GM23338 (cell line): ENCODE measurements around the gene RSU1. TPM values are rescaled to one million over a fixed set of nuclear protein-coding genes. Genes with fewer than 3 reads are reported as not detected.
"Not testable (repeated sequence)": the region's sequence is repeated elsewhere in the genome, so short reads cannot be mapped to it uniquely, and the experiment has no call there.

Experiments used
- ATAC-seq: fragments of 200-7000 bp; cut with Tn5 transposase; 3 replicates; pipeline ENCODE4 v1.9.1; 2020
- DNase-seq: peaks from one replicate; pipeline ENCODE4 v3.0.0-alpha.2; 2015; ENCODE audit warnings: low spot score
- H2AFZ ChIP-seq: fragments of 200-600 bp; sonication (generic); 2 replicates; pipeline ENCODE4 v1.8.0; 2016; ENCODE audit warnings: antibody characterized with exemption, mild to moderate bottlenecking, moderate library complexity
- H3F3A ChIP-seq: fragments of 200-600 bp; sonication (generic); replicated peaks from 2 replicates; pipeline ENCODE4 v1.8.0; 2017; ENCODE audit warnings: antibody characterized with exemption, mixed run types, low read depth
- H3K27ac ChIP-seq: fragments of 200-600 bp; sonication (generic); 2 replicates; pipeline ENCODE4 v1.6.1; 2016; ENCODE audit warnings: low read depth
- H3K27me3 ChIP-seq: fragments of 200-600 bp; sonication (generic); 2 replicates; pipeline ENCODE4 v1.8.0; 2016; ENCODE audit warnings: mild to moderate bottlenecking, mixed run types, moderate library complexity; ENCODE audit not compliant: insufficient read depth
- H3K36me3 ChIP-seq: fragments of 200-600 bp; sonication (generic); 2 replicates; pipeline ENCODE4 v1.8.0; 2016; ENCODE audit warnings: mild to moderate bottlenecking; ENCODE audit not compliant: insufficient read depth
- H3K4me1 ChIP-seq: fragments of 200-600 bp; sonication (generic); 2 replicates; pipeline ENCODE4 v1.8.0; 2016; ENCODE audit warnings: mild to moderate bottlenecking, moderate library complexity; ENCODE audit not compliant: insufficient read depth
- H3K4me2 ChIP-seq: fragments of 200-600 bp; sonication (generic); 2 replicates; pipeline ENCODE4 v1.7.1; 2017; ENCODE audit warnings: mixed run types
- H3K4me3 ChIP-seq: fragments of 200-600 bp; sonication (generic); 2 replicates; pipeline ENCODE4 v1.6.1; 2016; ENCODE audit warnings: mixed run types
- H3K79me2 ChIP-seq: fragments of 200-600 bp; sonication (generic); replicated peaks from 2 replicates; pipeline ENCODE4 v1.8.0; 2017; ENCODE audit warnings: mild to moderate bottlenecking; ENCODE audit not compliant: insufficient read depth
- H3K9me2 ChIP-seq: fragments of 200-600 bp; sonication (generic); 2 replicates; pipeline ENCODE4 v1.8.0; 2017; ENCODE audit not compliant: insufficient read depth
- H4K20me1 ChIP-seq: fragments of 200-600 bp; sonication (generic); replicated peaks from 2 replicates; pipeline ENCODE4 v1.8.0; 2017; ENCODE audit warnings: mild to moderate bottlenecking; ENCODE audit not compliant: insufficient read depth
- H3K27ac Mint-ChIP-seq: 2 replicates; pipeline ENCODE4 v1.8.0; 2020; ENCODE audit warnings: inconsistent platforms, mild to moderate bottlenecking, moderate library complexity, mixed read lengths
- H3K27me3 Mint-ChIP-seq: 3 replicates; pipeline ENCODE4 v1.8.0; 2022; ENCODE audit warnings: low read depth, mild to moderate bottlenecking, moderate library complexity, mixed read lengths, inconsistent platforms; ENCODE audit not compliant: insufficient read depth, poor library complexity
- H3K36me3 Mint-ChIP-seq: 3 replicates; pipeline ENCODE4 v1.8.0; 2021; ENCODE audit warnings: low read depth, mild to moderate bottlenecking, inconsistent platforms, moderate library complexity, mixed read lengths
- H3K4me1 Mint-ChIP-seq: 3 replicates; pipeline ENCODE4 v1.8.0; 2020; ENCODE audit warnings: mild to moderate bottlenecking, inconsistent platforms, mixed read lengths
- H3K4me3 Mint-ChIP-seq: 3 replicates; pipeline ENCODE4 v1.8.0; 2021; ENCODE audit warnings: moderate library complexity, mild to moderate bottlenecking, inconsistent platforms, mixed read lengths
- H3K9me3 Mint-ChIP-seq: 3 replicates; pipeline ENCODE4 v1.8.0; 2020; ENCODE audit warnings: moderate library complexity, mild to moderate bottlenecking, inconsistent platforms, mixed read lengths
- CREB1 ChIP-seq: fragments of 250-450 bp; sonication (Bioruptor Pico); IDR thresholded peaks from 2 replicates; pipeline ENCODE4 v1.5.0; 2020; ENCODE audit warnings: low read depth, mild to moderate bottlenecking, moderate library complexity
- EZH2phosphoT487 ChIP-seq: fragments of 200-600 bp; sonication (generic); IDR thresholded peaks from one replicate; pipeline ENCODE4 v1.8.1; 2018; ENCODE audit warnings: antibody characterized with exemption; ENCODE audit not compliant: unreplicated experiment
- STAT1 ChIP-seq: IDR thresholded peaks from one replicate; pipeline ENCODE4 v1.6.1; 2016; ENCODE audit warnings: antibody characterized with exemption; ENCODE audit not compliant: unreplicated experiment
- polyA plus RNA-seq: library from polyadenylated mRNA; unstranded; fragments of >200 nt; fragmentation: Nextera tagmentation; extraction: Ambion mirVana; gene quantifications from 2 replicates; pipeline ENCODE4 v1.2.1, GENCODE V29; 2016
- total RNA-seq: library from RNA; depleted of rRNA; stranded (reverse); fragments of >200 nt; shearing (Covaris generic); gene quantifications from 2 replicates; pipeline ENCODE4 v1.2.3, GENCODE V29; 2014
- TF ChIP-seq, protein P1 (sequence below), 2 experiments: fragments of 200-600 bp in 1 of 2; sonication (generic) in 1 of 2; conservative IDR thresholded peaks; 2 replicates each; pipeline versions ENCODE4 v1.5.1 to v1.6.1; 2016 to 2017; ENCODE audit warnings: antibody characterized with exemption in 2 of 2, low read depth in 2 of 2, mild to moderate bottlenecking in 2 of 2, moderate library complexity in 1 of 2
- TF ChIP-seq, protein P2 (sequence below): fragments of 250-450 bp; sonication (Bioruptor Pico); IDR thresholded peaks from 2 replicates; pipeline ENCODE4 v1.5.0; 2020; ENCODE audit warnings: mild to moderate bottlenecking, moderate library complexity

The RSU1 gene
- total and polyA plus RNA-seq, 2 experiments from 2014 or later = 62.7 to 96.2 TPM

DNA sequence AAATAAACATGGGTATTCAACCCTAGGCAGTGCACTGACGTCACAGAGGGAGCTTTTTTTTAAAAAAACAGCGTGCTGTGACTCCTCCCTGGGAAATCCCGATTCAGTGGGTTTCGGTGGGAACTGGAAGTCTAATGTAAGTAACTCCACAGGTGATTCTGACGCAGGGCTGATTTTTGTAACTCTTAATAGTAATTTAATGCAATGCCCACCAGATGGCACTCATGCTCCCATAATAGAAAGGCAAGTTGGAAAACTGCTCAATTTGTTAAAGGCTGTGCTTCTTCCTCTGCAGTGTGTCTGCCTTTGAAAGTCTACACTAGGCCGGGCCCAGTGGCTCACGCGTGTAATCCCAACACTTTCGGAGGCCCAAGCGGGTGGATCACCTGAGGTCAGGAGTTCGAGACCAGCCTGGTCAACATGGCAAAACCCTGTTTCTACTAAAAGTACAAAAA lies 10.9 kb upstream of the RSU1 start:
- no peaks in the 10 kb centered on the region for H3K79me2 ChIP-seq
- no peak overlapping the region for H3K27ac ChIP-seq
- no peaks in the 10 kb centered on the region for H4K20me1 ChIP-seq
- H3K4me1 ChIP-seq = peaks cover 4% of the 10 kb centered on the region; the same call in 1 of the 2 replicates
- Mint-ChIP-seq H3K4me1 (no peaks in the 10 kb centered on the region; the same call in 2 of the 3 replicates), H3K4me3 (no peak overlapping the region), H3K27ac (no peak overlapping the region), H3K9me3 (peaks cover 12% of the 10 kb centered on the region), H3K36me3 (peaks cover 5% of the 10 kb centered on the region; the same call in 2 of the 3 replicates), H3K27me3 (peaks cover 2% of the 10 kb centered on the region)
- H3K9me2 ChIP-seq = no peaks in the 10 kb centered on the region
- no peak overlapping the region for H3K4me2 ChIP-seq
- ATAC-seq (peak; percentile 95), DNase-seq (peak; percentile 95)
- H3K27me3 ChIP-seq = no peaks in the 10 kb centered on the region
- peaks cover under 1% of the 10 kb centered on the region; the same call in 1 of the 2 replicates for H3K36me3 ChIP-seq
- TF ChIP-seq, protein P1, sequence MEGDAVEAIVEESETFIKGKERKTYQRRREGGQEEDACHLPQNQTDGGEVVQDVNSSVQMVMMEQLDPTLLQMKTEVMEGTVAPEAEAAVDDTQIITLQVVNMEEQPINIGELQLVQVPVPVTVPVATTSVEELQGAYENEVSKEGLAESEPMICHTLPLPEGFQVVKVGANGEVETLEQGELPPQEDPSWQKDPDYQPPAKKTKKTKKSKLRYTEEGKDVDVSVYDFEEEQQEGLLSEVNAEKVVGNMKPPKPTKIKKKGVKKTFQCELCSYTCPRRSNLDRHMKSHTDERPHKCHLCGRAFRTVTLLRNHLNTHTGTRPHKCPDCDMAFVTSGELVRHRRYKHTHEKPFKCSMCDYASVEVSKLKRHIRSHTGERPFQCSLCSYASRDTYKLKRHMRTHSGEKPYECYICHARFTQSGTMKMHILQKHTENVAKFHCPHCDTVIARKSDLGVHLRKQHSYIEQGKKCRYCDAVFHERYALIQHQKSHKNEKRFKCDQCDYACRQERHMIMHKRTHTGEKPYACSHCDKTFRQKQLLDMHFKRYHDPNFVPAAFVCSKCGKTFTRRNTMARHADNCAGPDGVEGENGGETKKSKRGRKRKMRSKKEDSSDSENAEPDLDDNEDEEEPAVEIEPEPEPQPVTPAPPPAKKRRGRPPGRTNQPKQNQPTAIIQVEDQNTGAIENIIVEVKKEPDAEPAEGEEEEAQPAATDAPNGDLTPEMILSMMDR (conservative IDR thresholded peaks at IDR 0.05; ENCODE audit: low read depth in 2 of 2) = peak; percentile 63 to 75
- TF ChIP-seq CREB1 (CRISPR knock-in tag) (peak; percentile 50; the same call in 1 of the 2 replicates), STAT1 (no peak)
- no peak overlapping the region for H2AFZ ChIP-seq
- H3F3A ChIP-seq = no peaks in the 10 kb centered on the region
- no peak overlapping the region for H3K4me3 ChIP-seq

DNA sequence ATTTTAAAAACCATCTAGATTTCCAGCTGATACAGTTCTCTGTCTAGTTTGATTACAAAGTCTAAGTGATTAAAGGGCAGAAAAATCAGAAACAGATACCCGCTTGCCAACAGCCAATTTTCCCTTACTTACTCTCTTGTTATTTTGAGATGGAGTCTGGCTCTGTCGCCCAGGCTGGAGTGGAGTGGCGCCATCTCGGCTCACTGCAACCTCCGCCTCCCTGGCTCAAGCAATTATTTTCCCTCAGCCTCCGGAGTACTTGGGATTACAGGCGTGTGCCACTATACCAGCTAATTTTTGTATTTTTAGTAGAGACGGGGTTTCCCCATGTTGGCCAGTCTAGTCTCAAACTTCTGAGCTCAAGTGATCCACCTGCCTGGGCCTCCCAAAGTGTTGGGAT lies 10.2 kb upstream of the RSU1 start:
- H3K36me3 Mint-ChIP-seq = peaks cover 11% of the 10 kb centered on the region; the same call in 2 of the 3 replicates
- not testable (repeated sequence) for H3K27ac ChIP-seq, H3K4me1 Mint-ChIP-seq, DNase-seq, H3K4me2 ChIP-seq, H4K20me1 ChIP-seq, H3K27me3 ChIP-seq, H3K9me2 ChIP-seq, H2AFZ ChIP-seq, H3F3A ChIP-seq, H3K4me3 ChIP-seq, H3K79me2 ChIP-seq, H3K4me3 Mint-ChIP-seq, H3K36me3 ChIP-seq, H3K27me3 Mint-ChIP-seq, H3K27ac Mint-ChIP-seq, H3K4me1 ChIP-seq
- peaks cover 19% of the 10 kb centered on the region for H3K9me3 Mint-ChIP-seq
- ATAC-seq = peak; percentile 51; the same call in 2 of the 3 replicates

DNA sequence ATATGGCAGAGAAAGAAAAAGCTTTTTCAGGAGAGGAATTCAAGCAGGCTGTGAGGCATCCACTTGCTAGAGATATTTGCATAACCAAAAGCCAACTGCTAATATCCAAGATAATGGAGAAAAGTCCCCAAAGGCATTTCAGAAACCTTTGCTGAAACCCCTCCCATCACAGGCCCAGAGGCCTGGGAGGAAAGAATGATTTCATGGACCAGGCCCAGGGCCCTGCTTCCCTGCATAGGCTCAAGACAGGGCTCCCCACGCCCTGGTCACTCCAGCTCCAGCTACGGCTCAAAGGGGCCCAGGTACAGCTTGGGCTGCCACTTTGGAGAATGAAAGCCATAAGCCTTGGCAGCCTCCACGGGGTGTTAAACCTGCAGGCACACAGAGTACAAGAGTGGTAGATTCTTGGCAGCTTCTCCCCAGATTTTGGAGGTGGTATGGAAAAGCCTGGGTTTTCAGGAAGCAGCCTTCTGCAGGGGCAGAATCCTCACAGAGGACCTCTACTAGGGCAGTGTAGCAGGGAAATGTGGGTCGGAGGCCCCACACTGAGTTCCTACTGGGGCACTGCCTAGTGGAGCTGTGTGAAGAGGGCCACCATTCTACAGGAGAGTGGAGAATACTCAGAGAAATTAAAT lies 5.6 kb upstream of the RSU1 start:
- no peaks in the 10 kb centered on the region for H3K27me3 ChIP-seq
- ATAC-seq (no peak), DNase-seq (no peak)
- no peak overlapping the region for H2AFZ ChIP-seq
- H3K4me3 ChIP-seq = no peak overlapping the region
- Mint-ChIP-seq H3K9me3 (peaks cover 34% of the 10 kb centered on the region), H3K27ac (no peak overlapping the region), H3K4me3 (no peak overlapping the region), H3K36me3 (peaks cover 23% of the 10 kb centered on the region; the same call in 2 of the 3 replicates), H3K27me3 (no peaks in the 10 kb centered on the region), H3K4me1 (peaks cover 2% of the 10 kb centered on the region; the same call in 2 of the 3 replicates)
- no peak overlapping the region for H3K27ac ChIP-seq
- H3K4me2 ChIP-seq = no peak overlapping the region
- H3F3A ChIP-seq = no peaks in the 10 kb centered on the region
- peaks cover 5% of the 10 kb centered on the region; the same call in 1 of the 2 replicates for H3K36me3 ChIP-seq
- H4K20me1 ChIP-seq = no peaks in the 10 kb centered on the region
- H3K9me2 ChIP-seq = no peaks in the 10 kb centered on the region
- H3K4me1 ChIP-seq = no peaks in the 10 kb centered on the region
- no peaks in the 10 kb centered on the region for H3K79me2 ChIP-seq
- no peak for TF ChIP-seq EZH2phosphoT487
- TF ChIP-seq, protein P2, sequence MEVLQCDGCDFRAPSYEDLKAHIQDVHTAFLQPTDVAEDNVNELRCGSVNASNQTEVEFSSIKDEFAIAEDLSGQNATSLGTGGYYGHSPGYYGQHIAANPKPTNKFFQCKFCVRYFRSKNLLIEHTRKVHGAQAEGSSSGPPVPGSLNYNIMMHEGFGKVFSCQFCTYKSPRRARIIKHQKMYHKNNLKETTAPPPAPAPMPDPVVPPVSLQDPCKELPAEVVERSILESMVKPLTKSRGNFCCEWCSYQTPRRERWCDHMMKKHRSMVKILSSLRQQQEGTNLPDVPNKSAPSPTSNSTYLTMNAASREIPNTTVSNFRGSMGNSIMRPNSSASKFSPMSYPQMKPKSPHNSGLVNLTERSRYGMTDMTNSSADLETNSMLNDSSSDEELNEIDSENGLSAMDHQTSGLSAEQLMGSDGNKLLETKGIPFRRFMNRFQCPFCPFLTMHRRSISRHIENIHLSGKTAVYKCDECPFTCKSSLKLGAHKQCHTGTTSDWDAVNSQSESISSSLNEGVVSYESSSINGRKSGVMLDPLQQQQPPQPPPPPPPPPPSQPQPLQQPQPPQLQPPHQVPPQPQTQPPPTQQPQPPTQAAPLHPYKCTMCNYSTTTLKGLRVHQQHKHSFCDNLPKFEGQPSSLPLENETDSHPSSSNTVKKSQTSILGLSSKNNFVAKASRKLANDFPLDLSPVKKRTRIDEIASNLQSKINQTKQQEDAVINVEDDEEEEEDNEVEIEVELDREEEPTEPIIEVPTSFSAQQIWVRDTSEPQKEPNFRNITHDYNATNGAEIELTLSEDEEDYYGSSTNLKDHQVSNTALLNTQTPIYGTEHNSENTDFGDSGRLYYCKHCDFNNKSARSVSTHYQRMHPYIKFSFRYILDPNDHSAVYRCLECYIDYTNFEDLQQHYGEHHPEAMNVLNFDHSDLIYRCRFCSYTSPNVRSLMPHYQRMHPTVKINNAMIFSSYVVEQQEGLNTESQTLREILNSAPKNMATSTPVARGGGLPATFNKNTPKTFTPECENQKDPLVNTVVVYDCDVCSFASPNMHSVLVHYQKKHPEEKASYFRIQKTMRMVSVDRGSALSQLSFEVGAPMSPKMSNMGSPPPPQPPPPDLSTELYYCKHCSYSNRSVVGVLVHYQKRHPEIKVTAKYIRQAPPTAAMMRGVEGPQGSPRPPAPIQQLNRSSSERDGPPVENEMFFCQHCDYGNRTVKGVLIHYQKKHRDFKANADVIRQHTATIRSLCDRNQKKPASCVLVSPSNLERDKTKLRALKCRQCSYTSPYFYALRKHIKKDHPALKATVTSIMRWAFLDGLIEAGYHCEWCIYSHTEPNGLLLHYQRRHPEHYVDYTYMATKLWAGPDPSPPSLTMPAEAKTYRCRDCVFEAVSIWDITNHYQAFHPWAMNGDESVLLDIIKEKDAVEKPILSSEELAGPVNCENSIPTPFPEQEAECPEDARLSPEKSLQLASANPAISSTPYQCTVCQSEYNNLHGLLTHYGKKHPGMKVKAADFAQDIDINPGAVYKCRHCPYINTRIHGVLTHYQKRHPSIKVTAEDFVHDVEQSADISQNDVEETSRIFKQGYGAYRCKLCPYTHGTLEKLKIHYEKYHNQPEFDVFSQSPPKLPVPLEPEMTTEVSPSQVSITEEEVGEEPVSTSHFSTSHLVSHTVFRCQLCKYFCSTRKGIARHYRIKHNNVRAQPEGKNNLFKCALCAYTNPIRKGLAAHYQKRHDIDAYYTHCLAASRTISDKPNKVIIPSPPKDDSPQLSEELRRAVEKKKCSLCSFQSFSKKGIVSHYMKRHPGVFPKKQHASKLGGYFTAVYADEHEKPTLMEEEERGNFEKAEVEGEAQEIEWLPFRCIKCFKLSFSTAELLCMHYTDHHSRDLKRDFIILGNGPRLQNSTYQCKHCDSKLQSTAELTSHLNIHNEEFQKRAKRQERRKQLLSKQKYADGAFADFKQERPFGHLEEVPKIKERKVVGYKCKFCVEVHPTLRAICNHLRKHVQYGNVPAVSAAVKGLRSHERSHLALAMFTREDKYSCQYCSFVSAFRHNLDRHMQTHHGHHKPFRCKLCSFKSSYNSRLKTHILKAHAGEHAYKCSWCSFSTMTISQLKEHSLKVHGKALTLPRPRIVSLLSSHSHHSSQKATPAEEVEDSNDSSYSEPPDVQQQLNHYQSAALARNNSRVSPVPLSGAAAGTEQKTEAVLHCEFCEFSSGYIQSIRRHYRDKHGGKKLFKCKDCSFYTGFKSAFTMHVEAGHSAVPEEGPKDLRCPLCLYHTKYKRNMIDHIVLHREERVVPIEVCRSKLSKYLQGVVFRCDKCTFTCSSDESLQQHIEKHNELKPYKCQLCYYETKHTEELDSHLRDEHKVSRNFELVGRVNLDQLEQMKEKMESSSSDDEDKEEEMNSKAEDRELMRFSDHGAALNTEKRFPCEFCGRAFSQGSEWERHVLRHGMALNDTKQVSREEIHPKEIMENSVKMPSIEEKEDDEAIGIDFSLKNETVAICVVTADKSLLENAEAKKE (CRISPR knock-in tag) = no peak
